GM18502 (cell line): Measurements from ENCODE around the gene SHISAL2A.

Experiments used
- ATAC-seq: cut with Tn5 transposase; IDR thresholded peaks from one replicate; pipeline ENCODE4 v1.9.1; 2021; ENCODE audit warnings: mild to moderate bottlenecking; ENCODE audit not compliant: unreplicated experiment, poor library complexity

Gene SHISAL2A

GRCh38 chr1:52658795-52659194 is 25.8 kb downstream of the SHISAL2A start:
- no peak for ATAC-seq

- ATAC-seq = no peak
These were observed 26.4 kb downstream of the SHISAL2A start for GRCh38 chr1:52659356-52659755.

GRCh38 chr1:52659851-52660596 is 27.1 kb downstream of the SHISAL2A start:
- ATAC-seq = no peak

GRCh38 chr1:52660807-52661206 is 27.8 kb downstream of the SHISAL2A start:
- no peak for ATAC-seq

GRCh38 chr1:52662645-52663313 is 29.8 kb downstream of the SHISAL2A start:
- ATAC-seq = no peak

GRCh38 chr1:52663716-52664115 is 30.7 kb downstream of the SHISAL2A start:
- no peak for ATAC-seq

- ATAC-seq = no peak
These were observed 32.3 kb downstream of the SHISAL2A start for GRCh38 chr1:52665006-52665941.

GRCh38 chr1:52667290-52667689 is 34.3 kb downstream of the SHISAL2A start:
- ATAC-seq = no peak

- no peak for ATAC-seq
These were observed 35.0 kb downstream of the SHISAL2A start for GRCh38 chr1:52667984-52668383.

GRCh38 chr1:52668711-52669110 is 35.7 kb downstream of the SHISAL2A start:
- ATAC-seq = no peak

- ATAC-seq = no peak
These were observed 36.7 kb downstream of the SHISAL2A start for GRCh38 chr1:52669696-52670095.

GRCh38 chr1:52670604-52671003 is 37.6 kb downstream of the SHISAL2A start:
- no peak for ATAC-seq

GRCh38 chr1:52672946-52673345 is 40.0 kb downstream of the SHISAL2A start:
- ATAC-seq = no peak

GRCh38 chr1:52673513-52673912 is 40.5 kb downstream of the SHISAL2A start:
- no peak for ATAC-seq

- ATAC-seq = no peak
These were observed 41.8 kb downstream of the SHISAL2A start for GRCh38 chr1:52674497-52675384.

GRCh38 chr1:52676249-52676903 is 43.4 kb downstream of the SHISAL2A start:
- no peak for ATAC-seq

GRCh38 chr1:52677076-52677806 is 44.3 kb downstream of the SHISAL2A start:
- no peak for ATAC-seq

- ATAC-seq = no peak
These were observed 46.1 kb downstream of the SHISAL2A start for GRCh38 chr1:52679048-52679447.

GRCh38 chr1:52679498-52679897 is 46.5 kb downstream of the SHISAL2A start:
- ATAC-seq = no peak
